ENCODE data around the gene VRK2. TPM values are rescaled to one million over a fixed set of nuclear protein-coding genes. Genes with fewer than 3 reads are reported as not detected.

VRK2 gene
- 10 to 100 TPM in 11 of 12 donors, not detected in 1; 12.3 to 22.0 (median 15.4) TPM for polyA plus RNA-seq (ENCODE audit: insufficient read length in 12 of 12)
- long read RNA-seq, donor 1, partial matches to known transcripts = 213 of 223 reads
- long read RNA-seq, donor 1, other reads (novel, unspliced or antisense) = 8 of 223 reads
- long read RNA-seq, donor 2 = 0 reads
- long read RNA-seq, donor 3, partial matches to known transcripts = 0 of 6 reads
- long read RNA-seq, donor 3, other reads (novel, unspliced or antisense) = 5 of 6 reads
- long read RNA-seq, donor 4 = 0 reads
- long read RNA-seq, donor 5, partial matches to known transcripts = 0 of 7 reads
- long read RNA-seq, donor 5, other reads (novel, unspliced or antisense) = 6 of 7 reads
- long read RNA-seq, donor 6, partial matches to known transcripts = 25 of 25 reads
- long read RNA-seq, donor 6, other reads (novel, unspliced or antisense) = 0 of 25 reads
- long read RNA-seq, donor 7 = 0 reads
- long read RNA-seq, donor 8, partial matches to known transcripts = 0 of 2 reads
- long read RNA-seq, donor 8, other reads (novel, unspliced or antisense) = 0 of 2 reads
- long read RNA-seq, donor 9, partial matches to known transcripts = 0 of 6 reads
- long read RNA-seq, donor 9, other reads (novel, unspliced or antisense) = 6 of 6 reads
- long read RNA-seq, donor 10, partial matches to known transcripts = 0 of 7 reads
- long read RNA-seq, donor 10, other reads (novel, unspliced or antisense) = 6 of 7 reads
- long read RNA-seq, donor 11, partial matches to known transcripts = 0 of 7 reads
- long read RNA-seq, donor 11, other reads (novel, unspliced or antisense) = 6 of 7 reads

DNA sequence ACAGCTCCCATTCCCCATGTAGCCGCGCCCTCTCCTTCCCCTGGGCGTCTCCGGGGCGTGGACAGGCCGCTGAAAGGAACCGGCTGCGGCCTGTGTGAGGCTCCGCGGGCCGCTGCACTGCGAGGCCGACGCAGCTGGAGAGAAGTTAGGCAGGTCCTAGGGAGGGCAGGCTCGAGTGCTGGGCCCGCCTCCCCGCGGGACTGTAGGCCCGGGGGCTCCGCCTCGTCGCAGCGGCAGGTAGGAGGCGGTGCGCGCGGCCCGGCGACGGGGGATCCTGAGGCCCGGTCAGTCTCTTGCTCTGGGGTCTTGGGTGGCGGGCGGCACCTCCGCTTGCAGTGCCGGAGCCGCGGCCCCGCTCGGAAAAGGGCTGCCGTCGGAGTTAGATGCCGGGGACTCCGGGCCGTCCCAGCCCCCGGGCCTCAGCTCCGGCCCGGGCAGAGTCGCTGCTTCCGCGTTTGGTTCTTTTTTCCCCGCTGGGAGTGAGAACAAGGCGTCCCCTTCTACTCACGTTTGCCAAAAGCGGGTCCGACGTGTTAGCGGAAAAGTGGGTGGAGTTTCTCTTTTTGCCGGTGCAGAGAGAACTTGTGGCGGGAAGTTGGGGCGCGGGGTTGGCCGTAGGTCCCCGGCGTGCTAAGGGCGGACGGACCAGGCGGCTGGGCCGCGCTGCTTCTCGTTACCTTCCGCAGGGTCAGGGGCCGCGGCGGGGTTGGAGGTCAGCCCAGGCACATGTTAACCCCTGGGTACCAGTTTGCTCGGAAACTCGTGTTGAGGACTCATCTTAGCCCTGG is at the start of gene VRK2:
Gene VRK2 (plus strand): TSS at position 222 of the 788 bp plus-strand sequence. CDS start 2,026 bp downstream, outside the sequence.
- DNase-seq = peak; percentile 84

DNA sequence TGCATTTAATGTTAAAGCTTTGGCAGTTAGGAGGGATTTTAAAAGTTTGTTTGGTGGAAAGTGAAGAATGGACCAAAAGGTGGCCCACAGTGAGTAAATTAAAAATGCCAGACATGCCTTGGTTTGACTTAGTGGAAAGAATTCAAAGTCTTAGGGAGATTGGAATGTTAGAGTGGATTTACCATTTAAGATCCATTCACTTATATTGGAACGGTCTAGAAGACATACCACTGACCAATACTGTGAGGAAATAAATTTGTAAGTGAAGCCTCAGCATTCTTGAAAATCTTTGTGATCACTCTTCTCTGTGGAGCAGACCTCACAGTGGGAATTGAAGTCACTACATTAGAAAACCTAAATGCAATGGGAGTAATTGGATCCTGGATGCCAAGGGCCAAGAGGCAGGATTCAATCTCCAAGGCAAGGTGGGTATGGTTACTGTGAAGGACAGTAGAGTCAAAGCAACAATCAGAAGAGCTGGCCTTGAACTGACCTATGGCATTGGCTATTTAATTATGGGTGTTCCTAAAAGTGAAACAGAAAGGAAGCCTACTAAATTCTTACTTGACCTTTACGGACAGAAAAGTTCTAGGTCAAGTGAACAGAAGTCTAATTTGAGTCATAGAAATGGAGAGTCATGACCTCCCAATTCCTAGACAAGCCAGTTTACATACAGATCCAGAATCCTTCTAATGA is 40.2 kb upstream of the VRK2 start:
- no peak for DNase-seq

DNA sequence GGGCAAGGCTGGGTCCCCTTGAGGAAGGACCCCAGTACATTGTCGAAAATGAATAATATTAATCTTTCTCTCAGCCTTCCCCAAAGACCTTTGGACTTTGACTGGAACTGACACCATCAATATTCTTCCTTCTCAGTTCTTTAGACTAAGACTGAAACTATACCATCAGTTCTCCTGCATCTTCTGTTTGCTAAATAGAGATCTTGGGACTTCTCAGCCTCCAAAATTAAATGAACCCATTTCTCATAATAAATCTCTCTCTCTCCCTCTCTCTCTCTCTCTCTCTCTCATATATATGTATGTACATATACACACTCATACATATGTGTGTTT is 39.7 kb upstream of the VRK2 start:
- DNase-seq = no peak

DNA sequence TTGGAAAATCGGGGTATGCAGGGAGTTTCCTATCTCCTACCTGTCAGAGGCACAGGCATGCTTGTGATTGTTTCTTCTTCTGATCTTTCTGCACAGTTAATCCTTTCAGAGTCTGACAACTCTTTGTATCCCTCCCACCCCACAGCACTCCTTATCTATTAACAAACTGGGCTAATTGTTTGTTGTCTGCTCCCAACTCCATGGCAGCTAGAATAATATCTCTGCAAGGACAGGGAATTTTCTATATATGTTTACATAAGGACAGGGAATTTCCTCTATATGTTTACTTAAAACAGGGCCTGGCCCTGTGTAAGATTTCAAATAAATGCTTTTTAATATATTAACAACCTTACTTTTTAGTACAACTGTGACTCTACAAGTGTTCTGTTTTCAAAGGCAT is 36.0 kb upstream of the VRK2 start:
- no peak for DNase-seq

DNA sequence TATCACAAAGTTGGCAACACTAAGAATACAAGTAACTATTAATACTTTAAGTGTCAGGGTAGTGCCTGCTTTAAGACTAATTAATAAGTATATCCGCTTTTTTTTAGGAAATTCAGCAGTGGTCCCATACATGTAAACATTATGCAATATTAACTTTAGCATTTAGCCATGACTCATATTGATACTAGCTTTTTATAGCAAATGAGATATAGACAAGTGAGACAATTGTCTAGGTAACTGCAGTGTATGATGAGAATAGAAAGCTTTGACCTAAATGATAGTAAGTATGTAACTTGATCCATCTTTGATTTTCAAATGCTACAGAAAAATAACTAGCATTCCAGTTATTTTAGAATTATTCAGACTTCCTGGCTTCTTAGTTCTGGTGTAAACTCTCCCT is 27.4 kb upstream of the VRK2 start:
- no peak for DNase-seq

DNA sequence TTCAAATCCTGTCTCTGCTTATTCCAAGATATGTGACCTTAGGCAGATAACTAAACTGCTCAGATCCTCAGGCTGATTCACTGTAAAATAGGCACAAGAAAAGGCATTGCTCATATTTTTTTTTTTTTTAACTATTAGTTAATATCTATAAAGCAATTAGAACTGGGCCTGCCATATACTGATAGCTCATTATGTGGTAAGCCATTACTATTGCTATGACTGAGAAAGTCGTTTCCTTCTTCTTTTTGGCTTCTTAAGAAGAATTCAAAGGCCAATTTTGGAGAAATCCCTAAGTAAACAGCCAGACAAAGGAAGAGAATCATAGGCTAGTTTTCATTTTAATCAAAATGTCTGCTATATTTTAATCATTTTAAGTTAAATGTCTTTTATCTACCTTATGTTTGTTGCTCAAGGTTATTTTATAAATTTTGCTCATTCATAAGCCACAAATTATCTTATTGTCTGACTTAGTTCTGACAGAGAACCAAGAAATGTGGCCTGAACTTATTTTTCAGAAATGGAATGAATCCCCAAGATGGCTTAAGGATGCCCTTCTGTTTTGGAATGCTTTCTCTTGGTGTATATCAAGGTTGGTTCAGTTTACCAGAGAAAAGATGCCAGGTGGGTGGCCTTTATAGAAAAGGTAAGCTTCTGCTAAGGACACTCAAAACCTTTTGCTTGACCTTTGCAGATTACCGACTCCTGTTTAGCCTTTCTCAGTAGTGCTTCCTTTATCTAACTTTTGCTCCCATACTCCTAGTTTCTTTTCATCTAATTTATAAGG is 21.3 kb upstream of the VRK2 start:
- no peak for DNase-seq

DNA sequence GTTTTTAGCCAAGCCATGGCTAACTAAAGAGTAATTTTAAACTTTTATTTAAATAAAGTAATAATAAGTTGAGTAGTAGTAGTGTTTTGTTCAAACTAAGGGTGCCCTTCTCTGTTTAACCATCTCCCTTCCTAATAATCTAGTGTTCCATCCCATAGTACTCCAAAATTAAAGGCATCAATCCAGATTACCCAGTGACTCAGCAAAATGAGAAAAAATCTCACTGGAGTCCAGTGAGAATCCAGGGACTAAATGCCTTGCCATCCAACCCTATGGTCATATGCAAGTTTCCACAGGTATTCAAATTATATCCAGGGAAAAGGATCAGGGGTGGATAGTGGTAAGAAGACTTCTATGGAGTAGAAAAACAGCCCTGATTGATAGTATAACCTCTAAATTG is 19.6 kb upstream of the VRK2 start:
- no peak for DNase-seq

DNA sequence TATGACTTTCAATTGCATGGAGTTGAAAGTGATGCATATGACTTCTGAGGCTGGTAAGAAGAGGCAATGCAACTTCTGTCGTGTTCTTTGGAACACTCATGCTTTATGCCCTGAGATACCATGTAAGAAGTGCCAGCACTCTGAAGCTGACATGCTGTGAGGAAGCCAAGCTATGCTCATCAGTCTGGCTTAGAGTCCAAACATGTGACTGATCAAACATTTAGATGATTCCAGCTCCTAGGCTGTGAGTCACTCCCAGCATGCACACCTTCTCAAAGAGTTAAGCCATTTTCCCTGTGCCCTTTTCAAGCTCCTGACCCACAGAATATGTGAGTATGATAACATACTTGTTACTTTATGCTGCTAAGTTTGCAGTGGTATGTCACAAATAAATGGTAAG is 15.8 kb upstream of the VRK2 start:
- DNase-seq = no peak

DNA sequence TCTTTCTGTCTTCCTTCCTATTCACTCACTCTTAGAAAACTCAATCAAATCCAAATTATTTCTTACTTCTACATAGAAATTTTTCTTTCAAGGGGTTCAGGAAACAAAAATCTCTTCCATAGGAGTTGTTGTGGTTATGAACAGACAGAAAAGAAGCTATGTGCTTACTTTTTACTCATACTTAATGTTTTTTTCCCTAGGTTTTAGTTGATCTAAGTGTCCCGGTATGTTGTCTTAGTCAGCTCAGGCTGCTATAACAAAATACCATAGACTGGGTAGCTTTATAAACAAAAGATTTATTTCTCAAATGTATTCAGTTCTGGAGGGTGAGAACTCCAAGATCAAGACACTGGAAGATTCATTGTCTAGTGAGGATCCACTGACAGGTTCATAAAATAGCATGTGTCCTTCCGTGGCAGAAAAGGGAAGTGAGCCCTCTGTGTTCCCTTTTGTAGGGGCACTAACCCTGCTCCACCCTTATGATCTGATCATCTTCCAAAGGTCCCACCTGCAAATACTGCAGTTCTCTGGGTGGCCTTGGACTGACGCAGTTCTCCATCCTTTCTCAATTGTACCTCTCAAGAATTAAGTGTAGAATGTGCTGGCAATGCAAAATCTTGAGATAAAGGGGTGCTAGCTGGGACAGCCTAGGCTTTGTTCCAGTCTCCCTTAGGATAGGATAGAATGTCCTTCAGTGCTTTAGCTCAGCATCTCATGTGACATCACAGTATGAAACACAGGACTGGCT is 14.4 kb upstream of the VRK2 start:
- DNase-seq = no peak

DNA sequence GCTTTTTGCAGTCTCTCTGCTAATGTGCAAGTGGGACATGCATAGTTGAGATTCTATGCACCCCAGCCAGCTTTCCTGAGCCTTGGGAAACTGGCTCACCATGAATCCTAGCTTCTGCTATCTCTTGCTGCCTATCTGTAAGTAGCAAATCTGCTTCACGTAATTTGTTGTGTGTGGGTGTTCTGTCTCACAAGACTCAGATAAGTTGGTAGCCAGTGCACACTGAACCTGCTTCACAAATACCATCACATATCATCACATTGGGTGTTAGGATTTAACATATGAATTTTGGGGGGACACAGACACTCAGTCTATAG is 13.9 kb upstream of the VRK2 start:
- DNase-seq = no peak

DNA sequence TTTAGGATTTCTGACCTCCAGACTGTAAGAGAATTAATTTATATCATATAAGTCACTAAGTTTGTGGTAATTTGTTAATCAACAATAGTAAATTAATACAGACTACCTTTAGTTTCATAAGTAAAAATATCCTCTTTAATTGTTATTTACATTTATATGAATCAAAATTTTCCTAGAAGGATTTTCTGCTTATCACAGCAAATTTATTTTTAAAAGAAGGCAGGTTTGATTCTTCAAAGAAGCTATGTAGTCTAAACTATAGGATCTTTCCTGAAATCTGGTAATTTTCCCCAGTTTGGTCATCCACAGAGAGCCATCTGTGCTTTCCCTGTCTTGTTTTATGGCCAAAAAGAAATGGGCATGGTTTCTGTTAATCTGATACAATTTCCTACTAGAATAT is 13.1 kb upstream of the VRK2 start:
- DNase-seq = no peak

DNA sequence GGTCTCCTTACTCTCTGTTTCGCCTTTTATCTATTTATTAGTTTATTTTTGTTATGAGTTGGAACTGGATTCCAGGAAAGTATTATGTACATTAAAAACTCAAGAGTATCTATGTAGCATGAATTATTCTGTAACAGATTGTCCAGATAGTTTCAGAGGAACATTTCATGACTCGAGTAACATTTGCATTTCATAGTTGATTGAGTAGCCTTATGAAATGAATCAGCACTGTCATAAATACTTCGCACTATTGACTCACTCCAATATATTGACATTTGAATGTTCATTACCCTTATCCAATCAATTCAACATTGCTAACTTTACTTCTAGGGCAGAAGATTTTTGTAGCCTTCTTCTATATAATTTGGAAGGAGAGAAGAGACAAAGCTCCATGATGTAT is 11.3 kb upstream of the VRK2 start:
- DNase-seq = no peak

DNA sequence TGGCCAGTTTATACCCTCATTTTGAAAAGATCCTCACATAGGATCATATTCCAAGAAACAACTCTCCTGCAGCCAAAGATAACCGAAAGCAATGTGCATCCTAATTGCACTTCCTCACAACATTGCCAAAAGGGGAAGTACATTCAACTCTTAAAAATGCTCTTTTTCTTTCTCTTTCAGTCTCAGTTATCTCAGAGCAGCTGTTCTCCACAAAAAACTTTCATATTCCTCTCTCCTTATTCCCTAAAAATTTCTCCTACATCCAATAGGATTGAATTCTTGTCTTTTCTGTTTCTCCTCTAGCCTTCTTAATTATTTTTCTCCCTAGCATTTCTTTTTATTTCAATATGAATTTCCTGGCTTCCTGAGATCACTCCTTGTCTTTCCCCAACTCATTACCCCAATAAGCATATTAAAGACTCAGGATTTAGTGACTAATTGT is 7.4 kb upstream of the VRK2 start:
- DNase-seq = no peak

DNA sequence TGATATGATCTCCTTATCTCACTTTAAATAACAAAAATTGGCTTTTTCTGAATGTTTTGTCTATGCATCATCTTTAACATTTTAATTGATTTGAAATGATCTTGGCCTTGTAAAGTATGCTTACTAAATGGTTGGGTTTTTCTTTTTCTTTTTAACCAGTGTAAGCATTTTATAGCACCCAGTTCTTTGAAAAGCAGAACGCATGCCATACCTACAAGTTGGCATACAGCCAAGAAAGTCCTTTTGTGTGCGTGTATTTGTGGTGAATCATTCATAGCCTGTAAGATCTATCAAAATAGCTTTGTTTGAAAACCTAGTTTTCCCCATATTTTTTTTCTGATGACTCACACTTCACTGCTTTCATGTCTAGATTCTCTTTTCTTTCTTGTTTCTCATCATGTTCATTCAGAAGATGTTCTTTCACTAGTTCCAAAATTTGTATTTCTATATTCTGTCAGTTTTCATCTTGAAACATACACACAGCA is 4.1 kb upstream of the VRK2 start:
- no peak for DNase-seq

DNA sequence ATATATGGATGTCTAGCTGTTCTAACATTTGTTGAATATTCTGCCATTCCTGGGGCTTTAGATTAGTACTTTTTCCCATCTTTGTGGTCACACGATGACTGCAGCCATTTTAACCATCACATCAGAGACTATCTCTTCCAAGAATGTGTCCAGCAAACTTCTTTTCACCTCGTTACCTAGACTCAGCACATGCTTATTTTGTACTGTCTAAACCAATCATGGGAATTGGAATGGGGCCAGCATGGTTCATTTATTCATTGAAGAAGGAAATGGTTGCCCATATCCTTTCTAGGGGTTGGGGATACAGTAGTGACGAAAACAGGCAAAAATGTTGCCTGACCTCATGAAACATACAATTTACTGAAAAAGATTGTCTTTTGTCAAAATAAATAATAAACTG is 2.5 kb upstream of the VRK2 start:
- DNase-seq = no peak

DNA sequence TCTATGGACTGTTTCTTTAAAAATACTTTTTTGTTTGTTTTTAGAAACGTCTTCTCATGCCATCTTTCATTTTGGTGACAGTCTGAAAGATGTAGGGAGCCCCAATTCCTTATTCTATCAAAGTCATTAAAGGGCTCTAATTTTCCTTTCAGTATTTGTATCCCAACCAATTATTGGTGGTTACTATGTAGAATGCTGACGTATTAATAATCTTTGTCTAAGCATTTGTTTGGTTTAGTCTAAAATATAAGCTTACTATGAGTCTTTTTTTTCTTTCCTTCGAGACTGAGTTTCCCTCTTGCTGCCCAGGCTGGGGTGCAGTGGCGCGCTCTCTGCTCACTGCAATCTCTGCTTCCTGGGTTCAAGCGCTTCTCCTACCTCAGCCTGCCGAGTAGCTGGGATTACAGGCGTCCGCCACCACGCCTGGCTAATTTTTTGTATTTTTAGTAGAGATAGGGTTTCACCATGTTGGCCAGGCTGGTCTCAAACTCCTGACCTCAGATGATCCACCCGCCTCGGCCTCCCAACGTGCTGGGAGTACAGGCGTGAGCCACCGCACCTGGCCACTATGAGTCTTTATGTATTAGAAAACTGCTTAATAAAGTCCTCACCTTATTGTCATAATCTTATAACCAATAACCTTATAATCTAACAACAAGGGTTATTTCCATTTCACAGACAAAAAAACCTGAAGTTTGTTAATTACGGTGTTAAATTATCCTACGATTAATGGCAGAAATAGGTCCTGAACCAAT is 849 bp upstream of the VRK2 start:
- no peak for DNase-seq

DNA sequence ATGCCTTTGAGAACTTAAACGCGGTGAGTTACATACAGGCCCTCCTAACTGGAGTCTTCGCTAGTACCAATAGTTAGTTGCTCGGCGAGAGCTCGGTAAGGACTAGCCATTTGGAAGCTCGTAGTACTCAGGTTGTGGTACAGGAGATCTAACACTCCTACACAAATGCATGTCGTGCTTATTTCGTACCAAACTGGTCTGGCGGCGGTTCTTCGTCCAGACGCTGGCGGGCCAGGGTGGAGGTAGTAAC is 346 bp upstream of the VRK2 start:
- DNase-seq = no peak

DNA sequence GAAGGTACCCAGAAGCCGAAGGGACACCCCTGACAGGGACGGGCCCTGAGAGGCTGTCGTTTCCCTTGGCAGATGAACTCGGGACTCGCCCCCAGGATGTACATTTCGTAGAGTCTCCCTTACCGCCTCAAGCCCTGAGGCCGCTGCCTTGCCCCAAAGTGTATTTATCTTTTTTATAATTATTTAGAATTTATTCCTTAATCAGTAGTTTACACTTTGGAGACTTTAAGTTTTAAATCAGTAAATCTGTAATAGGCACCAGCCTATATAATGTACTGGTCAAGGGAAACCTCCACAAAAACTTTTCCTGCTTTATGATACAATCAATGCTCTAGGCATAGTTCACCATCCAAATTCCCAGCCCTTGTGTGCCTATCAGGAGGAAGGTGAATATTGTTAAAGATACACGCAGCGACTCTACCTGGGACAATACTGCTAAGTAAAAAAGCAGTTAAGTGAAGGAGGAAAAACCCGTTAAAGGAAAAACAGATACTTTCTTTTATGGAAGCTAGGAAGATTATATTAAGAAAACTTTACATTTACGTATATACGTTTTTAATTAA is 848 bp downstream of the VRK2 start:
- no peak for DNase-seq

DNA sequence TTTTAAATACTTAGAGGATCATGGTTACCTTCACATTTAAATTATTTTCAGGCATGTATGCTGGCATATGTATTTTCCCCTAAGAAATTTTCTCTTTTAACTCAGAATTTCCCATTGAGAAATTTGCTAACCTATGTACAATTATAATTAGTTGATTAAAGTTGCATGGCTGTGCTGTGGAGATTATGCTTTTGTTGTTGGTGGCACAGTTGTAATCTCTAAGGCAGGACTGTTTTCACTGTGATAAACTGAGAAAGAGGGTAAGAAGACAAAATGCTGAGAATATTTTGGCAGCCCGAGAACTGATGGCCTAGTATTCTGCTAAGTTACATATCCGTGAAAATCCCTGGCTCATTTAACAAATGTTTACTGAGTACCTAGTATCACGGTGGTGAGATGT is 1.4 kb downstream of the VRK2 start:
- no peak for DNase-seq

DNA sequence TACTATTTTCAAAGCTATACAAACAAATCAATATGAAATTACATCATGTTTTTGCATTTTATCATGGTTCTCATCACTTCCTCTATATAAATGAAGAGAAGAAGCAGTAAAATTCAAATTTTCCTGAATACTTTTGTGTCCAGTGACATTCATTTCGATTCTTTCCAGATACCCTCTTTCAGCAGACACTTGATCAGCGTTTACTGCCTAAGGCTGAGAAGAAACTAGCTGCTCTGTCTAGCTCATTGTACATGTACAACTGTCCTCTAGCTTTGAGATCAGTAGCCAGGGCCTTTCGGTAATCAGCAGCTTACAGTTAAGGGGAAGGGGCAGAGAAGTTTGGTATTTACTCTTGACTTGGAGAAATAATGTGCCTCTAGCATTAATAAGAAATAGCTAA is 4.8 kb downstream of the VRK2 start:
- no peak for DNase-seq

Measured in muscle of arm (tissue), 14 donors.